SK-N-SH (cell line): Measurements from ENCODE around the gene TCF7L2. TPM values are rescaled to one million over a fixed set of nuclear protein-coding genes. Genes with fewer than 3 reads are reported as not detected.

Experiments
- CTCF ChIA-PET: fragments of 300-600, 350-600 bp; formaldehyde crosslinking; extraction: SDS; loops from one replicate; lab custom pipeline; 2021; lab: Yijun Ruan, JAX
- POLR2A ChIA-PET: fragments of 350-600 bp; sonication (Branson Sonifier 250); formaldehyde crosslinking; extraction: SDS; loops from one replicate; lab custom pipeline; 2020; ENCODE audit warnings: antibody characterized with exemption, inconsistent platforms; lab: Yijun Ruan, JAX
- DNase-seq: peaks from one replicate; pipeline ENCODE4 v3.0.0; 2012
- H2AFZ ChIP-seq: fragments of 200-600 bp; sonication (generic); 2 replicates; pipeline ENCODE4 v1.8.1; 2016; ENCODE audit warnings: antibody characterized with exemption, mild to moderate bottlenecking, low read depth
- H3F3A ChIP-seq: fragments of 200-600 bp; sonication (generic); replicated peaks from 2 replicates; pipeline ENCODE3; 2016; ENCODE audit warnings: antibody characterized with exemption, mild to moderate bottlenecking; ENCODE audit not compliant: insufficient read depth
- H3K27ac ChIP-seq, 2 experiments: fragments of 200-500 bp in 1 of 2; fragments of 200-600 bp in 1 of 2; sonication (Bioruptor generic) in 1 of 2; sonication (generic), shearing (Covaris generic) in 1 of 2; 2 replicates each; pipeline versions ENCODE4 v1.5.1 to v1.6.1; 2014 to 2016; ENCODE audit warnings: low read depth in 2 of 2, inconsistent platforms in 1 of 2, low read length in 1 of 2, mild to moderate bottlenecking in 1 of 2, mixed read lengths in 1 of 2
- H3K27me3 ChIP-seq: fragments of 200-600 bp; sonication (generic), shearing (Covaris generic); 2 replicates; pipeline ENCODE4 v1.6.1; 2016; ENCODE audit warnings: mixed run types; ENCODE audit not compliant: insufficient read depth
- H3K36me3 ChIP-seq, 2 experiments: fragments of 200-500 bp in 1 of 2; fragments of 200-600 bp in 1 of 2; sonication (Bioruptor generic) in 1 of 2; sonication (generic) in 1 of 2; replicated peaks in 1 of 2; 2 replicates each; pipeline versions ENCODE3 to v1.5.1; 2014 to 2016; ENCODE audit warnings: low read length in 1 of 2, mild to moderate bottlenecking in 1 of 2; ENCODE audit not compliant: insufficient read depth in 2 of 2, control insufficient read depth in 1 of 2
- H3K4me1 ChIP-seq, 2 experiments: fragments of 200-500 bp in 1 of 2; fragments of 200-600 bp in 1 of 2; sonication (Bioruptor generic) in 1 of 2; sonication (generic), shearing (Covaris generic) in 1 of 2; 2 replicates each; pipeline versions ENCODE4 v1.5.1 to v1.6.1; 2014 to 2016; ENCODE audit warnings: low read depth in 1 of 2, low read length in 1 of 2, mixed run types in 1 of 2; ENCODE audit not compliant: insufficient read depth in 2 of 2, control insufficient read depth in 1 of 2
- H3K4me2 ChIP-seq: fragments of 200-600 bp; sonication (generic), shearing (Covaris generic); 2 replicates; pipeline ENCODE4 v1.6.1; 2017; ENCODE audit warnings: mixed run types
- H3K4me3 ChIP-seq, 2 experiments: fragments of 200-500 bp in 1 of 2; fragments of 200-600 bp in 1 of 2; sonication (Bioruptor generic) in 1 of 2; sonication (generic), shearing (Covaris generic) in 1 of 2; 2 replicates each; pipeline versions ENCODE4 v1.5.1 to v1.8.1; 2014 to 2016; ENCODE audit warnings: low read depth in 2 of 2, inconsistent platforms in 1 of 2, low read length in 1 of 2, mild to moderate bottlenecking in 1 of 2, mixed read lengths in 1 of 2, moderate library complexity in 1 of 2
- H3K79me2 ChIP-seq: fragments of 200-600 bp; sonication (generic); 2 replicates; pipeline ENCODE4 v1.8.1; 2017; ENCODE audit warnings: mild to moderate bottlenecking; ENCODE audit not compliant: insufficient read depth
- H3K9ac ChIP-seq: fragments of 200-600 bp; sonication (generic); 2 replicates; pipeline ENCODE4 v1.6.1; 2017; ENCODE audit warnings: mixed run types
- H3K9me2 ChIP-seq: fragments of 200-600 bp; sonication (generic); 2 replicates; pipeline ENCODE4 v1.6.1; 2017; ENCODE audit warnings: mixed run types
- H3K9me3 ChIP-seq: fragments of 200-600 bp; sonication (generic); 2 replicates; pipeline ENCODE4 v1.6.1; 2017; ENCODE audit warnings: mixed run types, mild to moderate bottlenecking, moderate library complexity
- H4K20me1 ChIP-seq: fragments of 200-600 bp; sonication (generic); 2 replicates; pipeline ENCODE4 v1.6.1; 2017; ENCODE audit warnings: mild to moderate bottlenecking, mixed run types; ENCODE audit not compliant: insufficient read depth
- ELF1 ChIP-seq: IDR thresholded peaks from 2 replicates; pipeline ENCODE4 v1.4.0; 2012
- FOSL2 ChIP-seq: IDR thresholded peaks from 2 replicates; pipeline ENCODE4 v1.4.0; 2012; ENCODE audit warnings: low read depth, mild to moderate bottlenecking, moderate library complexity, borderline replicate concordance
- FOXM1 ChIP-seq: IDR thresholded peaks from 2 replicates; pipeline ENCODE4 v1.4.0; 2012; ENCODE audit warnings: low read depth, mild to moderate bottlenecking
- GABPA ChIP-seq: IDR thresholded peaks from 2 replicates; pipeline ENCODE4 v1.4.0; 2012; ENCODE audit warnings: low read depth, mild to moderate bottlenecking
- MAX ChIP-seq: IDR thresholded peaks from 2 replicates; pipeline ENCODE4 v1.4.0; 2012; ENCODE audit warnings: low read depth
- MEF2A ChIP-seq: IDR thresholded peaks from 2 replicates; pipeline ENCODE4 v1.4.0; 2012; ENCODE audit warnings: low read depth, borderline replicate concordance
- MXI1 ChIP-seq: IDR thresholded peaks from 2 replicates; pipeline ENCODE4 v1.6.1; 2012; ENCODE audit warnings: mild to moderate bottlenecking, low read depth, low read length, improper control_type of control experiment
- NFIC ChIP-seq: IDR thresholded peaks from 2 replicates; pipeline ENCODE4 v1.4.0; 2012; ENCODE audit warnings: borderline replicate concordance
- NRF1 ChIP-seq: IDR thresholded peaks from 2 replicates; pipeline ENCODE4 v1.6.1; 2012; ENCODE audit warnings: low read depth, mild to moderate bottlenecking, low read length
- RAD21 ChIP-seq: IDR thresholded peaks from 2 replicates; pipeline ENCODE4 v1.6.1; 2012; ENCODE audit warnings: mild to moderate bottlenecking, low read length
- RCOR1 ChIP-seq: fragments of 150-350 bp; IDR thresholded peaks from 2 replicates; pipeline ENCODE4 v1.6.1; 2017; ENCODE audit warnings: antibody characterized with exemption, low read length
- REST ChIP-seq: IDR thresholded peaks from 2 replicates; pipeline ENCODE4 v1.6.1; 2012; ENCODE audit warnings: mild to moderate bottlenecking, low read depth, low read length, moderate library complexity
- RFX5 ChIP-seq: IDR thresholded peaks from 2 replicates; pipeline ENCODE4 v1.6.1; 2012; ENCODE audit warnings: mild to moderate bottlenecking, improper control_type of control experiment, low read length
- RXRA ChIP-seq: IDR thresholded peaks from 2 replicates; pipeline ENCODE4 v1.4.0; 2012; ENCODE audit warnings: low read depth, mild to moderate bottlenecking, borderline replicate concordance
- TCF12 ChIP-seq: IDR thresholded peaks from 2 replicates; pipeline ENCODE4 v1.4.0; 2012
- USF1 ChIP-seq: IDR thresholded peaks from 2 replicates; pipeline ENCODE4 v1.4.0; 2012; ENCODE audit warnings: low read depth, borderline replicate concordance
- YY1 ChIP-seq: IDR thresholded peaks from 2 replicates; pipeline ENCODE4 v1.4.0; 2012; ENCODE audit warnings: low read depth, mild to moderate bottlenecking
- WGBS: methylation state at CpG from one replicate; pipeline ENCODE4 v1.1.6; 2017; ENCODE audit warnings: low lambda C conversion rate; 5-methylcytosine and 5-hydroxymethylcytosine counted together
- polyA plus RNA-seq, 3 experiments: library from polyadenylated mRNA; depleted of rRNA; stranded (reverse); fragments of >200 nt; gene quantifications; 2 replicates each; pipeline ENCODE4 v1.2.3, GENCODE V29; 2012

TCF7L2 gene
- polyA plus RNA-seq, 1 of the 3 experiments (the other 2 are of a cell fraction): 10.2 TPM

GRCh38 chr10:112972606-112973005 lies 22.6 kb downstream of the TCF7L2 start (continued):
- TF ChIP-seq NFIC: no peak

GRCh38 chr10:112973046-112973445 lies 23.0 kb downstream of the TCF7L2 start:
- no peak overlapping the region for H3K4me2 ChIP-seq
- no peak overlapping the region for H3K4me3 ChIP-seq
- no peaks in the 10 kb centered on the region for H3K9me3 ChIP-seq
- 88% methylated on average over 4 of the region's 5 CpGs for WGBS
- peaks cover 0 to 26% of the 10 kb centered on the region in 2 experiments for H3K36me3 ChIP-seq
- POLR2A ChIA-PET: no interaction called here
- no peaks in the 10 kb centered on the region for H3K27me3 ChIP-seq
- H3F3A ChIP-seq: peaks cover 2% of the 10 kb centered on the region
- H4K20me1 ChIP-seq: peaks cover 6% of the 10 kb centered on the region; the same call in 1 of the 2 replicates
- TF ChIP-seq REST: no peak
- no peak for TF ChIP-seq MEF2A
- no peak for TF ChIP-seq ELF1
- no peak for TF ChIP-seq NFIC
- TF ChIP-seq GABPA: no peak
- no peak for TF ChIP-seq NRF1
- TF ChIP-seq TCF12: no peak
- no peak for TF ChIP-seq RCOR1
- TF ChIP-seq YY1: no peak
- TF ChIP-seq USF1: no peak
- no peak for TF ChIP-seq RFX5
- TF ChIP-seq RAD21: no peak
- TF ChIP-seq, all 33 proteins: peak for 0
- H3K4me1 ChIP-seq: peaks cover 0 to 10% of the 10 kb centered on the region in 2 experiments; a peak in 2 of 4 replicates
- no peak overlapping the region for H3K9ac ChIP-seq
- CTCF ChIA-PET: interaction anchor here (1.5 kb wide), 1 partner anchor 11 kb away, joined by 5 read pairs; no protein-coding TSS in a partner anchor
- peaks cover 62% of the 10 kb centered on the region for H3K79me2 ChIP-seq
- no peaks in the 10 kb centered on the region for H3K9me2 ChIP-seq
- no peak overlapping the region for H3K27ac ChIP-seq
- H2AFZ ChIP-seq: no peak overlapping the region
- no peak for DNase-seq

- Histone ChIP-seq H3K9me3 (no peaks in the 10 kb centered on the region), H3K4me1 (peaks cover 0 to 10% of the 10 kb centered on the region in 2 experiments; a peak in 2 of 4 replicates), H3K4me2 (no peak overlapping the region), H3K9ac (no peak overlapping the region), H3K9me2 (no peaks in the 10 kb centered on the region), H3K27ac (no peak overlapping the region), H3K27me3 (no peaks in the 10 kb centered on the region), H2AFZ (no peak overlapping the region), H4K20me1 (peaks cover 6% of the 10 kb centered on the region; the same call in 1 of the 2 replicates), H3F3A (no peaks in the 10 kb centered on the region), H3K4me3 (no peak overlapping the region), H3K36me3 (peaks cover 0 to 23% of the 10 kb centered on the region in 2 experiments), H3K79me2 (peaks cover 60% of the 10 kb centered on the region)
- ChIA-PET POLR2A (no interaction called here), CTCF (interaction anchor here (1.5 kb wide), 1 partner anchor 12 kb away, joined by 5 read pairs; no protein-coding TSS in a partner anchor)
- no peak for DNase-seq
- 93% methylated on average over 5 of the region's 5 CpGs for WGBS
- no peak for TF ChIP-seq TCF12
- TF ChIP-seq MXI1: no peak
- TF ChIP-seq RFX5: no peak
- no peak for TF ChIP-seq MAX
- TF ChIP-seq YY1: no peak
- TF ChIP-seq RXRA: no peak
- TF ChIP-seq FOXM1: no peak
- TF ChIP-seq FOSL2: no peak
- no peak for TF ChIP-seq REST
These were observed 23.8 kb downstream of the TCF7L2 start for GRCh38 chr10:112973805-112974204.
